Measurements from ENCODE around the gene SPON2.
A peak's percentile ranks its signal among the peaks of the same experiment; 100 is the strongest.

SPON2 gene

DNA sequence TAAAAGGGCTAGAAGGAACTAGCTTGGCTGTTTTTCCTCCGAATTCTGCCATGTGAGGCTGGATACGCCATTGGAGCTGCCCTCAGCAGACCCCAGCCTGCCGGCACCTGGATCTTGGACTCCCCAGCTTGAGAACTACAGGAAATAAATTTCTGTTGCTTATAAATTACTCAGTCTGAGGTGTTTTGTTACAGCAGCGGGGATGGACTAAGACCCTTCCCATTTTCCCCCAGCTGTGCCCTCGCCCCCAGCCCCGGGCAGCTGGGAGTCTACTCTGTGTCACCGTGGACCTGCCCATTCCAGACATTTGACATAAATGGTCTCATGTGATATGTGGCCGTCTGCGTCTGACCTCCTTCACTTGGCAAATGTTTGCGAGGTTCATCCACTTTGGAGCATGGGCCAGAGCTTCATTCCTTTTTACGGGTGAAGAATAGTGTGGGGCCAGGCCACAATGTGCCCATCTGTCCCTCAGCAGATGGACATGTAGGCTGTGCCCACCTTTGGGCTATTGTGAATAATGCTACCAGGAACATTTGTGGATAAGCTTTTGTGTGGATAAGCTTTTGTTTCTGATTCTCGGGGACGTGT, 30.7 kb upstream of the SPON2 start:
- Histone ChIP-seq H3K4me3 (ENCODE audit: low read depth in 1 of 2, low read length in 2 of 2) (peak overlapping the region in 1 of 2 experiments; percentile 49; a peak in 2 of 4 replicates), H2AFZ (ENCODE audit: low read depth, low read length) (peak overlapping the region; percentile 67; the same call in 1 of the 2 replicates), H3K27me3 (ENCODE audit: insufficient read depth, low read length, poor library complexity) (no peaks in the 10 kb centered on the region), H3K9ac (ENCODE audit: low read depth, low read length) (peak overlapping the region; percentile 75), H4K20me1 (ENCODE audit: insufficient read depth, low read length) (no peaks in the 10 kb centered on the region), H3K27ac (ENCODE audit: low read length) (peak overlapping the region; percentile 95), H3K9me3 (ENCODE audit: insufficient read depth, low read length, severe bottlenecking) (no peaks in the 10 kb centered on the region), H3K4me1 (ENCODE audit: insufficient read depth, low read length) (peaks cover 67% of the 10 kb centered on the region), H3K79me2 (ENCODE audit: insufficient read depth, low read length) (peaks cover 23% of the 10 kb centered on the region), H3K36me3 (ENCODE audit: insufficient read depth, low read length) (peaks cover 14% of the 10 kb centered on the region), H3K4me2 (ENCODE audit: insufficient read depth, low read length) (peak overlapping the region; percentile 86)
- ATAC-seq (ENCODE audit: insufficient read depth, low read depth): no peak
- TF ChIP-seq, protein P1, sequence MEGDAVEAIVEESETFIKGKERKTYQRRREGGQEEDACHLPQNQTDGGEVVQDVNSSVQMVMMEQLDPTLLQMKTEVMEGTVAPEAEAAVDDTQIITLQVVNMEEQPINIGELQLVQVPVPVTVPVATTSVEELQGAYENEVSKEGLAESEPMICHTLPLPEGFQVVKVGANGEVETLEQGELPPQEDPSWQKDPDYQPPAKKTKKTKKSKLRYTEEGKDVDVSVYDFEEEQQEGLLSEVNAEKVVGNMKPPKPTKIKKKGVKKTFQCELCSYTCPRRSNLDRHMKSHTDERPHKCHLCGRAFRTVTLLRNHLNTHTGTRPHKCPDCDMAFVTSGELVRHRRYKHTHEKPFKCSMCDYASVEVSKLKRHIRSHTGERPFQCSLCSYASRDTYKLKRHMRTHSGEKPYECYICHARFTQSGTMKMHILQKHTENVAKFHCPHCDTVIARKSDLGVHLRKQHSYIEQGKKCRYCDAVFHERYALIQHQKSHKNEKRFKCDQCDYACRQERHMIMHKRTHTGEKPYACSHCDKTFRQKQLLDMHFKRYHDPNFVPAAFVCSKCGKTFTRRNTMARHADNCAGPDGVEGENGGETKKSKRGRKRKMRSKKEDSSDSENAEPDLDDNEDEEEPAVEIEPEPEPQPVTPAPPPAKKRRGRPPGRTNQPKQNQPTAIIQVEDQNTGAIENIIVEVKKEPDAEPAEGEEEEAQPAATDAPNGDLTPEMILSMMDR (IDR thresholded peaks at IDR 0.05; ENCODE audit: borderline replicate concordance, extremely low read depth, low read length, poor library complexity, severe bottlenecking): no peak
- no peak for TF ChIP-seq EZH2 (IDR thresholded peaks at IDR 0.05; ENCODE audit: borderline replicate concordance, low read depth, low read length, severe bottlenecking)
- no peak for DNase-seq

DNA sequence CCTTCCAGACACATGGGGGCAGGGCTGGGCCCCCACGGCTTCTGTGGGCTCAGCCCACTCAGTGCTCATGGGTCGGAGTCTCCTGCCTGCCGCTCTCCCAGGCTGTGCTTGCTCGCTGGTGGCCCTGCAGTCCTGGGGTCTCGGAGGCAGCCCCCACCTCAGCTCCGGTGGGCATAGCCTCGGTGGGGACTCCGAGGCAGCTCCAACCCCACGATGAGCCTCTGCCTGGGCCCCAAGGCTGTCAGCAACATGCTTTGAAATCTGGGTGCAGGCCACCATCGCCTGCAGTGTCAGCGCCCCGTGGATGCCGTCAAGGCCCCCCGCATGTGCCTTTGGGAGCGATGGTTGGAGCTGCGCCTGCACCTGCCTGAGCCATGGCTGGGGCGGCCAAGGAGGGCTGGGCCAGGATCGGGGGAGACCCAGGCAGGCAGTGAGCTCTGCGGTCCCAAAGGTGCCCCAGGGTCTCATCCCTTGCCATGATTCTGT, 30.2 kb upstream of the SPON2 start:
- peak overlapping the region; percentile 75 for H3K9ac ChIP-seq (ENCODE audit: low read depth, low read length)
- peaks cover 25% of the 10 kb centered on the region for H3K79me2 ChIP-seq (ENCODE audit: insufficient read depth, low read length)
- H2AFZ ChIP-seq (ENCODE audit: low read depth, low read length): peak overlapping the region; percentile 67
- ATAC-seq (ENCODE audit: insufficient read depth, low read depth) (no peak), DNase-seq (no peak)
- no peaks in the 10 kb centered on the region for H3K27me3 ChIP-seq (ENCODE audit: insufficient read depth, low read length, poor library complexity)
- H3K36me3 ChIP-seq (ENCODE audit: insufficient read depth, low read length): peaks cover 16% of the 10 kb centered on the region
- H3K4me2 ChIP-seq (ENCODE audit: insufficient read depth, low read length): peak overlapping the region; percentile 86
- H3K4me3 ChIP-seq (ENCODE audit: low read depth in 1 of 2, low read length in 2 of 2): peak overlapping the region in 1 of 2 experiments; percentile 49; a peak in 2 of 4 replicates
- no peaks in the 10 kb centered on the region for H3K9me3 ChIP-seq (ENCODE audit: insufficient read depth, low read length, severe bottlenecking)
- no peak for TF ChIP-seq EZH2 (IDR thresholded peaks at IDR 0.05; ENCODE audit: borderline replicate concordance, low read depth, low read length, severe bottlenecking)
- TF ChIP-seq, protein P1 (IDR thresholded peaks at IDR 0.05; ENCODE audit: borderline replicate concordance, extremely low read depth, low read length, poor library complexity, severe bottlenecking): no peak
- peaks cover 68% of the 10 kb centered on the region for H3K4me1 ChIP-seq (ENCODE audit: insufficient read depth, low read length)
- no peaks in the 10 kb centered on the region for H4K20me1 ChIP-seq (ENCODE audit: insufficient read depth, low read length)
- peak overlapping the region; percentile 95 for H3K27ac ChIP-seq (ENCODE audit: low read length)

DNA sequence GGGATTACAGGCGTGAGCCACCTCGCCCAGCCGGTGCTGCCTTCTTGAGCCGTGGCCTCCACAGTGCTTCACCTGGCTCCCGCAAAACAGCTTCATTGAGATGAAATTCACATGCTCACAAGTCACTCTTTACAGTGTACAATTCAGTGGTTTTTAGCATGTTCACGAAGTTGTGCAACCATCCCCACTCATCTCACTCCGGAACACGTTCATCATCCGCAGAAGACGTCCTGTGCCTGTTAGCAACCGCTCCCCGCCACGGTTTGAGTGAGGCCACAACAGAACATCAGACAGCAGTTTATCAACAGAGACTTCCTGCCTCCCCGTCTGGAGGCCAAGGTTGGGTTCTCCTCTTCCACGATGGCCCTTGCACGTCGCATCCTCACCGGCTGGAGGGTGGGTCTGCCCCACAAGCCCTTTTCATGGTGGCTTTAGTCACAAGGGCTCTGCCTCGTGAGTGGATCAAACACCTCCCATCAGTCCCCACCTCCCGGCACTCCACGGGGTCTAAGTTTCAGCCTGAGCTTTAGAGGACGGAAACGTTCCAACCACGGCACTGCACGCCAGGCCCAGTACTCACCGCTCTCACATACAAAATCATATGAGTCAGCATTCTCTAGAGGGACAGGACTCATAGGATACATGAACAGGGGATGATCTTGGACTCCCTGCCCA, 29.6 kb upstream of the SPON2 start:
- Histone ChIP-seq H3K4me3 (ENCODE audit: low read depth in 1 of 2, low read length in 2 of 2) (peak overlapping the region in 1 of 2 experiments; percentile 49; a peak in 2 of 4 replicates), H3K36me3 (ENCODE audit: insufficient read depth, low read length) (peaks cover 20% of the 10 kb centered on the region), H3K9me3 (ENCODE audit: insufficient read depth, low read length, severe bottlenecking) (no peaks in the 10 kb centered on the region), H3K27ac (ENCODE audit: low read length) (peak overlapping the region; percentile 95), H2AFZ (ENCODE audit: low read depth, low read length) (peak overlapping the region; percentile 67), H3K9ac (ENCODE audit: low read depth, low read length) (peak overlapping the region; percentile 75), H4K20me1 (ENCODE audit: insufficient read depth, low read length) (no peaks in the 10 kb centered on the region), H3K4me1 (ENCODE audit: insufficient read depth, low read length) (peaks cover 68% of the 10 kb centered on the region), H3K27me3 (ENCODE audit: insufficient read depth, low read length, poor library complexity) (no peaks in the 10 kb centered on the region), H3K4me2 (ENCODE audit: insufficient read depth, low read length) (peak overlapping the region; percentile 86), H3K79me2 (ENCODE audit: insufficient read depth, low read length) (peaks cover 25% of the 10 kb centered on the region)
- ATAC-seq (ENCODE audit: insufficient read depth, low read depth) (peak; percentile 68), DNase-seq (peak; percentile 89)
- no peak for TF ChIP-seq EZH2 (IDR thresholded peaks at IDR 0.05; ENCODE audit: borderline replicate concordance, low read depth, low read length, severe bottlenecking)
- TF ChIP-seq, protein P1 (IDR thresholded peaks at IDR 0.05; ENCODE audit: borderline replicate concordance, extremely low read depth, low read length, poor library complexity, severe bottlenecking): peak; percentile 9

Measured in DND-41 (cell line).